HG03460 (cell line): ENCODE results near the gene SLITRK2.

ENCODE experiments used
- ATAC-seq: cut with Tn5 transposase; IDR thresholded peaks from one replicate; pipeline ENCODE4 v1.9.1; 2021; ENCODE audit not compliant: unreplicated experiment

The SLITRK2 gene

GRCh38 chrX:145817331-145818185, at the start of gene SLITRK2:
Gene SLITRK2 (plus strand): TSS chrX:145817829. CDS start chrX:145822426, 4,597 bp downstream.
- no peak for ATAC-seq

- no peak for ATAC-seq
These were observed 44.6 kb upstream of the SLITRK2 start for GRCh38 chrX:145773006-145773405.

GRCh38 chrX:145792281-145792680, 25.3 kb upstream of the SLITRK2 start:
- ATAC-seq, result no peak

- ATAC-seq, result no peak
These were observed 14.1 kb upstream of the SLITRK2 start for GRCh38 chrX:145803508-145803907.

- no peak for ATAC-seq
These were observed 4.5 kb upstream of the SLITRK2 start for GRCh38 chrX:145813081-145813480.

GRCh38 chrX:145816601-145817315, 871 bp upstream of the SLITRK2 start:
- no peak for ATAC-seq

- no peak for ATAC-seq
These were observed 821 bp downstream of the SLITRK2 start for GRCh38 chrX:145818186-145819113.

GRCh38 chrX:145820825-145821224, 3.2 kb downstream of the SLITRK2 start:
- ATAC-seq, result no peak

- ATAC-seq, result no peak
These were observed 3.8 kb downstream of the SLITRK2 start for GRCh38 chrX:145821291-145821897.

- ATAC-seq, result no peak
These were observed 4.4 kb downstream of the SLITRK2 start for GRCh38 chrX:145821898-145822571.

GRCh38 chrX:145823132-145823531, 5.5 kb downstream of the SLITRK2 start:
- ATAC-seq, result no peak

- no peak for ATAC-seq
These were observed 8.3 kb downstream of the SLITRK2 start for GRCh38 chrX:145825896-145826295.

GRCh38 chrX:145826466-145826865, 8.8 kb downstream of the SLITRK2 start:
- no peak for ATAC-seq

- ATAC-seq, result no peak
These were observed 15.2 kb downstream of the SLITRK2 start for GRCh38 chrX:145832796-145833195.

GRCh38 chrX:145840531-145840930, 22.9 kb downstream of the SLITRK2 start:
- no peak for ATAC-seq

GRCh38 chrX:145843146-145843904, 25.7 kb downstream of the SLITRK2 start:
- no peak for ATAC-seq

GRCh38 chrX:145844886-145845285, 27.3 kb downstream of the SLITRK2 start:
- no peak for ATAC-seq

- no peak for ATAC-seq
These were observed 30.8 kb downstream of the SLITRK2 start for GRCh38 chrX:145848448-145848847.

GRCh38 chrX:145848857-145849256, 31.2 kb downstream of the SLITRK2 start:
- no peak for ATAC-seq
